A673 (cell line): Measurements from ENCODE around the gene ATP7B.
A peak's percentile ranks its signal among the peaks of the same experiment; 100 is the strongest.

Source experiments
- CTCF ChIP-seq: fragments of 300-800, 200-600 bp; sonication (generic); conservative IDR thresholded peaks from 2 replicates; pipeline ENCODE4 v1.5.1; 2017; ENCODE audit warnings: low read depth, mild to moderate bottlenecking, antibody characterized with exemption, low read length, moderate library complexity, mixed read lengths
- EZH2 ChIP-seq: fragments of 200-600 bp; sonication (generic); IDR thresholded peaks from 2 replicates; pipeline ENCODE4 v1.6.1; 2017; ENCODE audit warnings: borderline replicate concordance, low read depth, mild to moderate bottlenecking, mixed read lengths, antibody characterized with exemption, low read length; ENCODE audit not compliant: poor library complexity, severe bottlenecking

GRCh38 chr13:52026246-52026626 is 15.0 kb upstream of the ATP7B start:
- peak; percentile 33; the same call in 1 of the 2 replicates for TF ChIP-seq CTCF
- no peak for TF ChIP-seq EZH2
